Adrenal gland (tissue), 5 donors: ENCODE results near the gene TCP11X1.
"Not testable (repeated sequence)": the region's sequence is repeated elsewhere in the genome, so short reads cannot be mapped to it uniquely, and the experiment has no call there.

Source experiments
- POLR2A ChIP-seq, 2 donors: fragments of 450-650 bp; IDR thresholded peaks; one replicate each; pipeline ENCODE4 v1.6.1; 2017; ENCODE audit warnings: antibody characterized with exemption in 2 of 2, mild to moderate bottlenecking in 2 of 2, moderate library complexity in 1 of 2
- TF ChIP-seq, protein P1 (sequence below), 6 experiments: fragments of 450-650 bp in 4 of 6; fragments of 200-600 bp in 2 of 6; sonication (generic) in 1 of 6; IDR thresholded peaks; 1 replicate in 5 of 6; 2 replicates in 1 of 6; pipeline versions ENCODE4 v1.5.1 to v1.8.0; 2016 to 2021; ENCODE audit warnings: antibody characterized with exemption in 6 of 6, mild to moderate bottlenecking in 2 of 6, moderate library complexity in 1 of 6
- donor health status: DM: no; HTN: no; CAD: no.

DNA sequence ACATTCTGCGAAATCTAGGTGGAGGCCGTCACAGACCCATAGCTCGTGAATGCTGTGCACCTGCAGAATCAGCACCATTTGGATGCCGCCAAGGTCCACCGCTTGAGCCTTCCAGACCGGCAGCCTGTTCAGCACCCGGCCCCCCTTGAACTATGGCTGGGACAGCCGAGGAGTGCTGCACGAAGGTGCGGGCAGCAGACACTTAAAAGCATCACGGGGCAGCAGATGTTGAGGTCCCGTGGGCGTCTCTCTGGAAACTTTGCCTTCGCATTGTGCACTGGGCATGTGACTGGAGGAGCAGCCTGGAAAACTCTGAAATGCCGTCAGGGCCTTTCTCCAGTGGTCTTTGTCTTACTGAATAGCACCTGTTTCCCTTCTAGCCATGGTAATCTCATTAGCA lies 25.2 kb downstream of the TCP11X1 start:
- TF ChIP-seq, protein P1, sequence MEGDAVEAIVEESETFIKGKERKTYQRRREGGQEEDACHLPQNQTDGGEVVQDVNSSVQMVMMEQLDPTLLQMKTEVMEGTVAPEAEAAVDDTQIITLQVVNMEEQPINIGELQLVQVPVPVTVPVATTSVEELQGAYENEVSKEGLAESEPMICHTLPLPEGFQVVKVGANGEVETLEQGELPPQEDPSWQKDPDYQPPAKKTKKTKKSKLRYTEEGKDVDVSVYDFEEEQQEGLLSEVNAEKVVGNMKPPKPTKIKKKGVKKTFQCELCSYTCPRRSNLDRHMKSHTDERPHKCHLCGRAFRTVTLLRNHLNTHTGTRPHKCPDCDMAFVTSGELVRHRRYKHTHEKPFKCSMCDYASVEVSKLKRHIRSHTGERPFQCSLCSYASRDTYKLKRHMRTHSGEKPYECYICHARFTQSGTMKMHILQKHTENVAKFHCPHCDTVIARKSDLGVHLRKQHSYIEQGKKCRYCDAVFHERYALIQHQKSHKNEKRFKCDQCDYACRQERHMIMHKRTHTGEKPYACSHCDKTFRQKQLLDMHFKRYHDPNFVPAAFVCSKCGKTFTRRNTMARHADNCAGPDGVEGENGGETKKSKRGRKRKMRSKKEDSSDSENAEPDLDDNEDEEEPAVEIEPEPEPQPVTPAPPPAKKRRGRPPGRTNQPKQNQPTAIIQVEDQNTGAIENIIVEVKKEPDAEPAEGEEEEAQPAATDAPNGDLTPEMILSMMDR (IDR thresholded peaks at IDR 0.05) = not testable (repeated sequence)
- TF ChIP-seq POLR2A (IDR thresholded peaks at IDR 0.05) = not testable (repeated sequence)
